HepG2 (cell line): ENCODE measurements around the gene NUDT3. TPM values are rescaled to one million over a fixed set of nuclear protein-coding genes. Genes with fewer than 3 reads are reported as not detected.

ENCODE experiments used
- FOSL2 ChIP-seq: sonication (generic); formaldehyde crosslinking; IDR thresholded peaks from 2 replicates; pipeline ENCODE4 v1.4.0; 2020; ENCODE audit warnings: missing genetic modification reagents
- FOXC1 ChIP-seq: sonication (generic); formaldehyde crosslinking; IDR thresholded peaks from 2 replicates; pipeline ENCODE4 v1.8.0; 2022; ENCODE audit warnings: mild to moderate bottlenecking, missing genetic modification reagents, borderline replicate concordance
- HNF4A ChIP-seq: sonication (generic); formaldehyde crosslinking; IDR thresholded peaks from 2 replicates; pipeline ENCODE4 v1.4.0; 2020; ENCODE audit warnings: missing genetic modification reagents
- HNRNPUL1 ChIP-seq: fragments of 200-400 bp; formaldehyde crosslinking; IDR thresholded peaks from 2 replicates; pipeline ENCODE4 v1.6.1; 2017; ENCODE audit warnings: low read depth, mild to moderate bottlenecking, low read length, moderate library complexity
- KLF16 ChIP-seq, 2 experiments: sonication (generic) in 1 of 2; formaldehyde crosslinking in 1 of 2; IDR thresholded peaks; 2 replicates each; pipeline versions ENCODE4 v1.6.1 to v1.8.0; 2016 to 2023; ENCODE audit warnings: missing genetic modification reagents in 2 of 2, missing compliant biosample characterization in 1 of 2
- MEIS2 ChIP-seq: sonication (generic); formaldehyde crosslinking; IDR thresholded peaks from 2 replicates; pipeline ENCODE4 v1.9.0; 2021; ENCODE audit warnings: mild to moderate bottlenecking, missing genetic modification reagents
- NR3C1 ChIP-seq: sonication (generic); formaldehyde crosslinking; IDR thresholded peaks from 2 replicates; pipeline ENCODE4 v1.4.0; 2020; ENCODE audit warnings: missing genetic modification reagents
- SCMH1 ChIP-seq: sonication (generic); formaldehyde crosslinking; IDR thresholded peaks from 2 replicates; pipeline ENCODE4 v1.9.0; 2021; ENCODE audit warnings: missing genetic modification reagents, mild to moderate bottlenecking, borderline replicate concordance
- SMAD1 ChIP-seq: sonication (generic); formaldehyde crosslinking; IDR thresholded peaks from 2 replicates; pipeline ENCODE4 v1.4.0; 2020; ENCODE audit warnings: missing genetic modification reagents, low read depth, mild to moderate bottlenecking, borderline replicate concordance
- SP4 ChIP-seq: sonication (generic); formaldehyde crosslinking; IDR thresholded peaks from 2 replicates; pipeline ENCODE4 v1.8.1; 2023; ENCODE audit warnings: mild to moderate bottlenecking, missing genetic modification reagents
- ZBTB38 ChIP-seq: sonication (generic); formaldehyde crosslinking; IDR thresholded peaks from 2 replicates; pipeline ENCODE4 v1.5.1; 2020; ENCODE audit warnings: mild to moderate bottlenecking, missing genetic modification reagents
- ZFP82 ChIP-seq: sonication (generic); formaldehyde crosslinking; IDR thresholded peaks from 2 replicates; pipeline ENCODE4 v1.5.1; 2020; ENCODE audit warnings: mild to moderate bottlenecking, missing genetic modification reagents, borderline replicate concordance
- ZNF441 ChIP-seq: sonication (generic); formaldehyde crosslinking; IDR thresholded peaks from 2 replicates; pipeline ENCODE4 v1.7.0; 2021; ENCODE audit warnings: missing genetic modification reagents, borderline replicate concordance
- ZNF549 ChIP-seq: sonication (generic); formaldehyde crosslinking; IDR thresholded peaks from 2 replicates; pipeline ENCODE4 v1.5.0; 2020; ENCODE audit warnings: missing genetic modification reagents
- ZNF558 ChIP-seq: sonication (generic); formaldehyde crosslinking; IDR thresholded peaks from 2 replicates; pipeline ENCODE4 v1.9.0; 2022; ENCODE audit warnings: mild to moderate bottlenecking, missing genetic modification reagents, borderline replicate concordance
- ZNF644 ChIP-seq: IDR thresholded peaks from 2 replicates; pipeline ENCODE4 v1.6.1; 2016; ENCODE audit warnings: low read depth
- ZNF883 ChIP-seq: sonication (generic); formaldehyde crosslinking; IDR thresholded peaks from 2 replicates; pipeline ENCODE4 v1.5.1; 2020; ENCODE audit warnings: mild to moderate bottlenecking, missing genetic modification reagents; ENCODE audit errors: not compliant biosample characterization
- polyA plus RNA-seq, 8 experiments: library from polyadenylated mRNA; depleted of rRNA in 3 of 8; stranded (reverse) in 7 of 8; unstranded in 1 of 8; fragments of >200 nt; fragmentation: Illumina TruSeq in 4 of 8; extraction: Trizol in 4 of 8; gene quantifications; 2 replicates each; pipeline versions ENCODE4 v1.2.1 to v1.2.3, GENCODE V29; 2011 to 2016; ENCODE audit warnings: low read depth in 4 of 8, missing spikeins in 1 of 8, mixed read lengths in 1 of 8; ENCODE audit not compliant: insufficient read depth in 1 of 8
- total RNA-seq, 5 experiments: library from RNA; depleted of rRNA; stranded (reverse); fragments of >200 nt; fragmentation: Illumina TruSeq; extraction: Trizol; gene quantifications; 2 replicates each; pipeline ENCODE4 v1.2.3, GENCODE V29; 2016; ENCODE audit warnings: low read depth in 1 of 5
- TF ChIP-seq, protein P1 (sequence below): sonication (generic); formaldehyde crosslinking; IDR thresholded peaks from 2 replicates; pipeline ENCODE4 v1.4.0; 2020; ENCODE audit warnings: mild to moderate bottlenecking, missing genetic modification reagents
- TF ChIP-seq, protein P2 (sequence below): sonication (generic); formaldehyde crosslinking; IDR thresholded peaks from 2 replicates; pipeline ENCODE4 v1.5.0; 2020; ENCODE audit warnings: missing genetic modification reagents, mild to moderate bottlenecking, borderline replicate concordance
- TF ChIP-seq, protein P3 (sequence below): sonication (generic); formaldehyde crosslinking; IDR thresholded peaks from 2 replicates; pipeline ENCODE4 v1.9.0; 2021; ENCODE audit warnings: missing genetic modification reagents, borderline replicate concordance
- TF ChIP-seq, protein P4 (sequence below): sonication (generic); formaldehyde crosslinking; IDR thresholded peaks from 2 replicates; pipeline ENCODE4 v1.5.0; 2020; ENCODE audit warnings: missing genetic modification reagents

Gene NUDT3
- total and polyA plus RNA-seq, 2 of the 13 experiments (the other 11 are each of a cell fraction or from before 2014, with no cell fraction given) = 20.2 to 20.6 TPM

DNA sequence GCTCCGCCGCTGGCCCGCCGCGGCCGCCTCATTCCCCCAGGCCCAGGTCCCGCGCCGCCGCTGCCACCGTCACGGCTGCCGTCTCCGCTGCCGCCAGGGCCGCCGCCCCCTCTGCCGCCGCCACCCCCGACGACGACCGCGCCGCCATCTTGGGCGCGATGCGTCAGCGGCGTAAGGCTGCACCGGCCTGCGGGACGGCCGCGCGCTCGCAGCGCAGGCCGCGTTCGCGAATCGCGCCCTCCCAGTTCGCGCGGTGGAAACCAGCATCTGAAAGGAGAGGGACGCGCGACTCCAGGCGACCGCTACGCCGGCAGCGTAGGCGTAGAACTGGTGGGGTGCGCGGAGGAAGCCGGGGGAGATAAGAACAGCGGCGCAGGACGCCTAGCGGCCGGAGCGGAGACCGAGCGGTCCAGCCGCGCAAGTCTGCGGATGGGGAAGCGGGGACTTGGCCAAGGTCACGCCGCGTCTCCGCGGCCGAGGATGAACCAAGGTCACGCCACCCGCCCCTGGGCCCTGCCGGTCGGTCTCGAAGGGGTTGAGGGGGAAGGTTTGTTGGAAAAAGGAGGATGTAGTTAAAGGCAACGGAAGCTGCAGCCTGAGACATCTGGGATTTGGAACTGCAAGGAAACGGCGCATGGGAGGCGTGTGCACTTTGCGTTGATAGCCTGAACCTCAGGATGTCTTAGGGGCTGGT is at the start of gene NUDT3 (continued):
- TF ChIP-seq, protein P1, sequence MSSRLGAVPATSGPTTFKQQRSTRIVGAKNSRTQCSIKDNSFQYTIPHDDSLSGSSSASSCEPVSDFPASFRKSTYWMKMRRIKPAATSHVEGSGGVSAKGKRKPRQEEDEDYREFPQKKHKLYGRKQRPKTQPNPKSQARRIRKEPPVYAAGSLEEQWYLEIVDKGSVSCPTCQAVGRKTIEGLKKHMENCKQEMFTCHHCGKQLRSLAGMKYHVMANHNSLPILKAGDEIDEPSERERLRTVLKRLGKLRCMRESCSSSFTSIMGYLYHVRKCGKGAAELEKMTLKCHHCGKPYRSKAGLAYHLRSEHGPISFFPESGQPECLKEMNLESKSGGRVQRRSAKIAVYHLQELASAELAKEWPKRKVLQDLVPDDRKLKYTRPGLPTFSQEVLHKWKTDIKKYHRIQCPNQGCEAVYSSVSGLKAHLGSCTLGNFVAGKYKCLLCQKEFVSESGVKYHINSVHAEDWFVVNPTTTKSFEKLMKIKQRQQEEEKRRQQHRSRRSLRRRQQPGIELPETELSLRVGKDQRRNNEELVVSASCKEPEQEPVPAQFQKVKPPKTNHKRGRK (CRISPR knock-in tag) = no peak
- TF ChIP-seq, protein P2, sequence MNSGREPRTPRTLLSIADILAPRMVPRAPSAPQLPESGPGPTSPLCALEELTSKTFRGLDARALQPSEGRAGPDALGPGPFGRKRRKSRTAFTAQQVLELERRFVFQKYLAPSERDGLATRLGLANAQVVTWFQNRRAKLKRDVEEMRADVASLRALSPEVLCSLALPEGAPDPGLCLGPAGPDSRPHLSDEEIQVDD = no peak
- no peak for TF ChIP-seq ZNF549 (CRISPR knock-in tag)
- peak; percentile 52; the same call in 1 of the 2 replicates for TF ChIP-seq SMAD1 (CRISPR knock-in tag)
- TF ChIP-seq ZNF644 (CRISPR knock-in tag) = peak; percentile 18; the same call in 1 of the 2 replicates
- TF ChIP-seq ZFP82 (CRISPR knock-in tag) = no peak; the same call in 1 of the 2 replicates
- TF ChIP-seq, protein P3, sequence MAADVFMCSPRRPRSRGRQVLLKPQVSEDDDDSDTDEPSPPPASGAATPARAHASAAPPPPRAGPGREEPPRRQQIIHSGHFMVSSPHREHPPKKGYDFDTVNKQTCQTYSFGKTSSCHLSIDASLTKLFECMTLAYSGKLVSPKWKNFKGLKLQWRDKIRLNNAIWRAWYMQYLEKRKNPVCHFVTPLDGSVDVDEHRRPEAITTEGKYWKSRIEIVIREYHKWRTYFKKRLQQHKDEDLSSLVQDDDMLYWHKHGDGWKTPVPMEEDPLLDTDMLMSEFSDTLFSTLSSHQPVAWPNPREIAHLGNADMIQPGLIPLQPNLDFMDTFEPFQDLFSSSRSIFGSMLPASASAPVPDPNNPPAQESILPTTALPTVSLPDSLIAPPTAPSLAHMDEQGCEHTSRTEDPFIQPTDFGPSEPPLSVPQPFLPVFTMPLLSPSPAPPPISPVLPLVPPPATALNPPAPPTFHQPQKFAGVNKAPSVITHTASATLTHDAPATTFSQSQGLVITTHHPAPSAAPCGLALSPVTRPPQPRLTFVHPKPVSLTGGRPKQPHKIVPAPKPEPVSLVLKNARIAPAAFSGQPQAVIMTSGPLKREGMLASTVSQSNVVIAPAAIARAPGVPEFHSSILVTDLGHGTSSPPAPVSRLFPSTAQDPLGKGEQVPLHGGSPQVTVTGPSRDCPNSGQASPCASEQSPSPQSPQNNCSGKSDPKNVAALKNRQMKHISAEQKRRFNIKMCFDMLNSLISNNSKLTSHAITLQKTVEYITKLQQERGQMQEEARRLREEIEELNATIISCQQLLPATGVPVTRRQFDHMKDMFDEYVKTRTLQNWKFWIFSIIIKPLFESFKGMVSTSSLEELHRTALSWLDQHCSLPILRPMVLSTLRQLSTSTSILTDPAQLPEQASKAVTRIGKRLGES (CRISPR knock-in tag) = no peak
- peak; percentile 44; the same call in 1 of the 2 replicates for TF ChIP-seq HNF4A
- TF ChIP-seq KLF16 (CRISPR knock-in tag; IDR thresholded peaks at IDR 0.05) = peak in 1 of 2 experiments; percentile 92; a peak in 2 of 4 replicates
- TF ChIP-seq FOSL2 (CRISPR knock-in tag) = peak; percentile 57; the same call in 1 of the 2 replicates
- TF ChIP-seq, protein P4, sequence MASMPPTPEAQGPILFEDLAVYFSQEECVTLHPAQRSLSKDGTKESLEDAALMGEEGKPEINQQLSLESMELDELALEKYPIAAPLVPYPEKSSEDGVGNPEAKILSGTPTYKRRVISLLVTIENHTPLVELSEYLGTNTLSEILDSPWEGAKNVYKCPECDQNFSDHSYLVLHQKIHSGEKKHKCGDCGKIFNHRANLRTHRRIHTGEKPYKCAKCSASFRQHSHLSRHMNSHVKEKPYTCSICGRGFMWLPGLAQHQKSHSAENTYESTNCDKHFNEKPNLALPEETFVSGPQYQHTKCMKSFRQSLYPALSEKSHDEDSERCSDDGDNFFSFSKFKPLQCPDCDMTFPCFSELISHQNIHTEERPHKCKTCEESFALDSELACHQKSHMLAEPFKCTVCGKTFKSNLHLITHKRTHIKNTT (CRISPR knock-in tag) = no peak
- TF ChIP-seq ZNF558 = peak; percentile 75; the same call in 1 of the 2 replicates
- TF ChIP-seq SP4 (CRISPR knock-in tag) = peak; percentile 70; the same call in 1 of the 2 replicates
- TF ChIP-seq ZBTB38 (CRISPR knock-in tag) = peak; percentile 87
- TF ChIP-seq HNRNPUL1 = peak; percentile 72
- TF ChIP-seq FOXC1 (CRISPR knock-in tag) = peak; percentile 14; the same call in 1 of the 2 replicates
- TF ChIP-seq NR3C1 (CRISPR knock-in tag) = no peak
- TF ChIP-seq ZNF441 (CRISPR knock-in tag) = peak; percentile 72; the same call in 1 of the 2 replicates
- TF ChIP-seq ZNF883 (CRISPR knock-in tag) = peak; percentile 70
- TF ChIP-seq SCMH1 (CRISPR knock-in tag) = no peak
- peak; percentile 70; the same call in 1 of the 2 replicates for TF ChIP-seq MEIS2 (CRISPR knock-in tag)
